GM18520 (cell line): ENCODE data around the gene C10orf53.

Experiments used
- ATAC-seq: cut with Tn5 transposase; IDR thresholded peaks from one replicate; pipeline ENCODE4 v1.9.1; 2021; ENCODE audit not compliant: unreplicated experiment

Gene C10orf53

DNA sequence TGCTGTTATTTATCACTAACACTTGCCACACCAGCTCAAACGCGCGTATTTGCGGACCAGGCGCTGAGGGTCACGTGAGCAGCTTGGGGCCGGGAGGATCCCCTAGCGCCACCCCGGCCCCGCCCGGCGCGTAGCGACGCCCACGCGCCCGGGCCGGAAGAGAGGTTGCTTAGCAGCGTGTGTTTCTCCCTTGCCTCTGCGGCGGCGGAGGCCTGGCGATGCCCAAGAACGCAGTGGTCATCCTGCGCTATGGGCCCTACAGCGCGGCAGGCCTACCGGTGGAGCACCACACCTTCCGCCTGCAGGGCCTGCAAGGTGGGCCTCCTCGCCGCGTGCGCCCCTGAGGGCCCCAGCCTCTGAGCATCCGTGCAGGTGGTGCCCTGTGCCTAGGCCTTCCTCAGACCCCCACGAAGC, at the start of gene C10orf53:
Gene C10orf53 (plus strand): TSS at position 172 of the 414 bp plus-strand sequence. CDS start 47 bp downstream, at position 219.
- no peak for ATAC-seq

DNA sequence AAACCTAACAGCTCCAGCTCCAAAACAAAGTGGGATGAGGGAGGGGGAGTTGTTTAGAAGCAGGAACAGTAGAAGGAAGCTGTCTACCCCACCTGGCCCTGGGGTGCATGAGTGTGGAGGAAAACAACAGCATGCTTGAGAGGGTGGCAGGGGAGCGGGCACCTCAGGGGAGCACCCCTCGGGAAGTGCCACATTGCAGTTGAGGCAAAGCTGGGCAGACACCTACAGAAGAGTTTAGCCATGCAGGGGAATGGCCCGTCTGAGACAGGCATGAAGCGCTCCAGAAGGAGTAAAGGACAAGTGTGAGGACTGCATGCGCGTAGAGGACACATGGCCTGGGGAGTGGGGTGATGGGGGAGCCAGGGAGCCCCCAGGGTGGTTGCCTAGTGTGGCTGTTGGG, 47.5 kb upstream of the C10orf53 start:
- ATAC-seq, result no peak

GRCh38 chr10:49632406-49633317, 46.8 kb upstream of the C10orf53 start:
- no peak for ATAC-seq

GRCh38 chr10:49633327-49634068, 46.0 kb upstream of the C10orf53 start:
- ATAC-seq, result no peak

DNA sequence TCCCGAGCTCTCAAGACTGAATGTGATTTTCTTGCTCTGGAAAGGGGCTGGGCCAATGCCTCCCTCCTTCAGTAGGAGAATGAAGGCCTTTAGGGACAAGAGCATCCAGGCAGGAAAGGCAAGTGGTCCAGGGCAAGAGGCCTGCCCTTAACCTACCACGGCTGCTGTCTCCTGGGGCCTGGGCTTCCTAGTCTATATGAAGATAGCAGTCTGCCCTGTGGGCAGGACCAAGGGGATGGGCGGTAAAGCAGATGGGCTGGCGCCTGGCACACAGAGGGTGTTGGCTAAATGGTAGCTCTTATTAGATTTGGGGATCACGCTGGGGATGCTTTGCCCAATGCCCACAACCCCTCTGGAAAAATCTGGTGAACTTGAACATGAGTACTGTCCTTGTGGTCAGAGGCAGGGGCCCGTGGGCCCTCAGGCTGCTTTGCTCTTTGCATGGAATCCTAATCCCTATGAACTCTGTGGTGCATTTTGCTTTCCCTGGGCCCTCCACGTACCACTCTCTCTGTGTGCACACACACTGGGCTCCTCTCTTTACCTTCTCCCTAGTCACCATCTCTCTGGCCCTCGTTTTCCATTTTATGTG, 45.3 kb upstream of the C10orf53 start:
- no peak for ATAC-seq

DNA sequence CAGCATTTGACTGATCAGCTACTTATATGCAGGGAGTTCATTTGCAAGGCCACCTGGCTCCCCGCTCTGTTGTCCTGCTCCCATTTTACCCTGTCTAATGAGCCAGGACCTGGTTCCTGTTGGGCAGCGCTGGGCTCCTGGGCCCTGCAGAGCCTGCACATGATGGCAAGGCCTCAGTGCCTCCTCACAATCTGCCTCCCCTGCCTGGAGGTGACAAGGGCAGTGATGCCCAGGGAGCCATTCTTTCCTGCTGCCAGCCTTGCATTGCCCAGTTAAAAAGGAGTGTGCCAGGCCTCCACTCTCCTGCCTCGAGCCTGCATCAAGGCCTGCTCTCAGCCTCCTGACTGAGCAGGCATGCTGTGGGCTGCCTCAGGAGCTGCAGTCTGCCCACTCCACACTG, 37.1 kb upstream of the C10orf53 start:
- no peak for ATAC-seq

GRCh38 chr10:49643241-49644034, 36.0 kb upstream of the C10orf53 start:
- no peak for ATAC-seq

- ATAC-seq, result no peak
These were observed 35.3 kb upstream of the C10orf53 start for GRCh38 chr10:49644035-49644646.

DNA sequence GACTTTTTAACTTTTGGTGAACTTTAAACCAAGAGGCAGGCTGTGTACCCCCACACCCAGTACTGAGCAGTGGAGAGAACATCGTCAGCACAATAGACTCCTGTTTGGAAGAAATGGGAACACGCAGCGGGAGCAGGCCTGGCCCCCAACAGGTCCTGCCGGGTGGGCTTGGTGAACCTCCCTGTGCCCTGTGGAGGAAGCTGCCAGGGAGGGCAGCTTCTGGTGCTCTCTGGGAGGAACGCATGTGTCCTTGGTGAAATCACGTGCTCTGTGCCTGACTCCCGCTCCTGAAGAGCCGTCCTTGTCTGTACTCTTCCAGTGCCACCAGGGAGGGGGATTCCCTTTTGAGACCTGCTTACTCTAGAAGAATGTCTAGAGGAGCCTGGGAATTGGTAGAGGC, 34.0 kb upstream of the C10orf53 start:
- ATAC-seq, result no peak

DNA sequence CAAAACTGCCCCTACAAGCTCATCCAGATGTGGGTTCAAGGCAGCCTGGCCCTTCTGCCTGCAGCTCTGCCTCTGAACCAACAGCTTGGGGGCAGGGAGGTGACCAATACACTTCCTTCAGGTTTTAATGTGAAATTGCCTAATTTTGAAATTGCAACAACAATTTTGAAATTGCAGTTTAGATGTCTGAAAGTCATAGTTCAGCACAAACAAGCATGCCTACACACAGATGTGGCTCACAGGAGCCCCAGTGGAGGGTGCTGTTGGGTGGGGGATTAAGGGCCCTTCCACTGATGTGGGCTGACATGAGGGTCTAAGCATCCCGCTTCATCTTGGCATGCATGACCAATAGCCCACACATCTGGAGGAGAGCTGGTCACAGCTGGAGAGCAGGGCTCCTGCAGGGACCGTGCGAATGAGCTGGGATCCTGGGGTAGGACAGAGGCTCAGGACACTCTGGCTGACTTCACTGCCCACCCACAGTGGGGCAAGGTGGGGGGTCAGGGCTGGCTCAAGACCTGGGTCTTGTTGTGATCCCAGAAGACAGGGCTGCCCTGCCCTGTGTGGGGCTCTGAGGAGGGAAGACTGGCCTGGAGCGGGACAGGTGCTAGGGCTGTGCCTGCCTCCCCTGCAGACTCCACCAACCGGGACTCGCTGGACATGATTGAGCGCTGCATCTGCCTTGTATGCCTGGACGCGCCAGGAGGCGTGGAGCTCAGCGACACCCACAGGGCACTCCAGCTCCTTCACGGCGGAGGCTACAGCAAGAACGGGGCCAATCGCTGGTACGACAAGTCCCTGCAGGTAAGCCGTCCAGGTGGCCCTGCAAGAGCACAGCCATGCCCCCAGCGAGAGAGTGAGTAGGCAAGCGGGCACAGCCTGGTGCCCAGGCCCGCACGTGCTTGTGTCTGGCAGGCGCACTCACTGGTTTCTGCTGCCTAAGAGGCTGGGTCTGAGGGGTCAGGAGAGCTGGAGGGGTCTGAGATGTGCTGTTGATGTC, 33.3 kb upstream of the C10orf53 start:
- ATAC-seq, result no peak

GRCh38 chr10:49647554-49647953, 31.9 kb upstream of the C10orf53 start:
- ATAC-seq, result no peak

DNA sequence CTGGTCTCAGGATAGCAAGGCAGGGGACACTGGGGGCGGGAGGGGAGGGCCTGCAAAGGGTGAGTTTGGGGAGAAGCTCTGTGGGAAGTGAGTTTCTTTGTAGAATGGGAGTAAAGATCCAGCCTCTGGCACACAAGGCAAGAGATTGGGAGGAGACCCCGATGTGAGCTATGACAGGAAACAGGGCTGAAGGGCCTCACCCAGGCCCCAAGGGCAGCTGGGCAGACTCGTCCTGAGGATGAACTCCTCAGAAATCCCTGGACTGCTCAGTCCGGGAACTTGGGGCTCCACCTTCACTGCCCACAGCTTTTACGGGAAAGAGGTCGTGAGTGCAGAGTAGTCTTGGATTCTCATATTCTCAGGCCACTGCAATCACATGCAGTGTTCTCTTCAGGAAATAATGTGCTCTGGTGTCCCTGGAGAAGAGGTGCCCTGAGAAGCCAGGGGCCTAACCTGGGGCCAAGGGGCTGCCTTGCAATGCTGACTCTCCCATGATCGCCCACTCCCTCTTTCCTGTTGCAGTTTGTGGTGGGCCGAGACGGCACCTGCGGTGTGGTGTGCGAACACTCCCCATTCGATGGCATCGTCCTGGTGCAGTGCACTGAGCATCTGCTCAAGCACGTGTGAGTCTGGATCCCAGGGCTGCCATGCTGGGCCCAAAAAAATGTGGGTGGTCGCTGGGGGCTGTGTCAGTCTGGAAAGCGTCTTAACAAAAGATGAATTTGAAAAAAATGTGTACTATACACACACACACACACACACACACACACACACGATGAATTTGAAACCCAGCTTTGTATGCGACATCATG, 31.3 kb upstream of the C10orf53 start:
- ATAC-seq, result no peak

- no peak for ATAC-seq
These were observed 30.2 kb upstream of the C10orf53 start for GRCh38 chr10:49649294-49649693.

DNA sequence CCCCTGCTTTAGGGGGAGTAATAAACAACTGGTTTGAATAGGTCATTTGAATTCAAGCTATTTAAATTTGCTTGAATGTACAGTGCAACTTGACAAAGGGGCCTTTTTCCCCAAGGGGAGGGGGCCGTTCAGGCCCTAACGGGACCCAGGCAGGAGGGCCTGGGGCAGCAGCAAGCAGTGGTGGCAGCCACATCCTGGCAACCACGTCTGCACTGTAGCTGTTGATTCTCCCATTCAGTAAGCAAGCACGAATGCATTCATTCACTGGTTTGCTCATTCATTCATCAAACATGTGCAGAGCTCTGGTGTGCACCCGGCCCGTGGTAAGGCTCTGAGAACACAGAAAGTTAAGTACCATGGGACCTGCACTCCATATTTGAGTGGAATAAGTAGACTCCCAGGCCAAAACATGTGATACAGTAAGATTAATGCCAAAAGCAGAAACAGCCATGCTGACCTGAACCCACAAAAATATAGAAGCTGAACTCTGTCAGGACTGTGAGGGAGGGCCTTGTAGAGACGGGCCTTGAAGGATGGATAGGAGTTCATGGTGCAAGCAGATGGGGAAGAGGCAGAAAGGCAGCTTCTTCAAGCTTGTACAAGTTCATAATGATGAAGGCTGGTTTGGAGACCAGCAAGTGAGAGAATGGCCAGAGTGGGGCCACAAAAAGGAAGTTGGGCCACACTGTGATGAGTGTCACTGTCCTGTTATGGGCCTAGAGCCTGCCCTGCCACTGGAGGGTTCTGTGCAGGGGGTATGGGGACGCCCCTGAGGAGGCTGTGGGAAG, 29.3 kb upstream of the C10orf53 start:
- no peak for ATAC-seq

DNA sequence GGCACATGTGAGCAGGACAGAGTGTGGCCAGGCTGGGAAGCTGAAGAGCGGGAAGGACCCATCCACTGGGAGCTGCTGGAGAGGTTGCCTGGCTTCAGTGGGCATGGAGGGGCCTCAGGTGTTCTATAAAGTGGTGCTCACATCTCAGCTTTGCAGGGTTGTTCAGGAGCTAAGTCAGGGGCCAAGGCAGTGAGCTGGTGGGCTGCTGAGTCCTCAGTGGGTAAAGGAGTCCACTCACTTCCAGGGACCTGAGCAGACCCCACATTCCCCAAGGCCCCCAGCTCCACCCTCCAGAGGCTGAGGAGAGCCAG, 28.8 kb upstream of the C10orf53 start:
- ATAC-seq, result no peak

DNA sequence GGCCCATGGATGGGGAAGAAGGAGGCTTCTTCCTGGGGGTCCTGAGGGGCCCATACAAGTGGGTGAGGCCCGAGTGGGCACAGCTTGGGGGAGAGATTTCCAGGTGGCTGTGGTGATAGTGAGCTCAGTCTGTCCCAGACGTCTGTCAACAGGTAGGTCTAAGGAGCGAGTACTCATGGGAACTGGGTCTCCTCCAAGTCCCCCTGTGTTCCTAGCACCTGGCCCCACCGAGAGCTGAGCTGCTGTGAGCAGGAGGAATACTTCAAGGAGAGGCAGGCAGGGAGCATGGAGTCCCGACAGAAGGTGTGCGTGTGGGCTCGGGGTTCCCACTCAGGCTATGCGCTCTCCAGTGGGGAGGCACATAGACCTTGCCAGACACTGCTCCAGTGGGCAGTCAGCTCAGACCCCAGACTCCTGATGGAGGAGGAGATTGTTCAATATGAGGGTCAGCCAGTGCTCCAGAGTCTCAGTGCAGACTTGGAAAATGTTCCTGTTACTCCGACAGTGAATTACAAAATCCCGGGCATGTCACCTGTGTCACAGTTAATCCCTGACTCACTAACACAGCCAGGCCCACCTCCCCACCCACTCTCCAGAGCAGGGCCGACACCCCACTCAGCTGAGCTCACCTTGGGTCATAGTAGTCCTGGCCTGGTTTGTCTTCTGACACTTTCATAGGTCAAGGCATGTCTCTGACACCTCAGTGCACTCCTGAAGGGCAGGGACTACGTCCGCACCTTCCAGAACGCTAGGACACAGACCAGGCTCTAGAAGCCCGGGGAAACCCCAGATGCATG, 28.2 kb upstream of the C10orf53 start:
- no peak for ATAC-seq

- no peak for ATAC-seq
These were observed 27.5 kb upstream of the C10orf53 start for GRCh38 chr10:49651917-49652316.
